ENCODE measurements around the gene PDP2. TPM values are rescaled to one million over a fixed set of nuclear protein-coding genes. Genes with fewer than 3 reads are reported as not detected.
A peak's percentile ranks its signal among the peaks of the same experiment; 100 is the strongest.

PDP2 gene
- total and polyA plus RNA-seq, 9 of the 15 experiments (the other 6 are each of a cell fraction or from before 2014, with no cell fraction given): 2.5 to 24.3 (median 7.2) TPM

DNA sequence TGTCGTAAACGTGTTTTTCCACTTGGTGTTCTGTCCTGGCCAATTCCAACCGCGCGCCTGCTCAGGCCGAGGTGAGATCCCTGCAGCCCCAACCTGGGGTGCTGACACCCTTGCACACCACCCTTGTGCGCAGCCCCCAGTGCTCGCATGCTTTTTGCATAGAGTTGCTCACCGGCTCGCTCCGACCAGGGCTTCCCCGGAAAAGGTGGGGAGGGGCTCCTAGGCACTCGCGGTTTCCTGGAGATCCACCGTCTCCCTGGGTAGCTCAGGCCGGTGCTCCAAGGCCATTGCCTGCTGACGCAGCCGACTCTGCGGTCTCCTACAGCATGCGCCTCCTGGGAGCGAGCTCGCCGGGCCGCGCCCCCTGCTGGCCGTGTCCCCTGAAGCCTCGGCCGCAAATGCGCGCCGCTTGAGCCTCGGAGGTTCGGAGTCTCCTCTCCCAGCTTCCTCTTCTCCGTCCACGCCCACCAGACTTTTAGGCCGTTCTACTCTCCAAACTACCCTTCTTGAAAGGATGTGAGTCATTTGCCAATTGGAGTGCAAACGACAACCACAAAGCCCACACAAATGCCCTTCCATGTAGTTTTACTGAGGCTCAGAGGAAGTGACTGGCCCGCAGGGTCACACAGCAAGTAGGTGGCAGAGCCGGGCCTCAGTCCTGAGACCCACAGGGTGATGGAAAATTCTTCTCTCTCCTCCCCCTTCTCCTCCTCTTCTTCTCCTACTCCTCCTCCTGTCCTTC is 7.2 kb upstream of the PDP2 start (continued):
- TF ChIP-seq, protein P1, sequence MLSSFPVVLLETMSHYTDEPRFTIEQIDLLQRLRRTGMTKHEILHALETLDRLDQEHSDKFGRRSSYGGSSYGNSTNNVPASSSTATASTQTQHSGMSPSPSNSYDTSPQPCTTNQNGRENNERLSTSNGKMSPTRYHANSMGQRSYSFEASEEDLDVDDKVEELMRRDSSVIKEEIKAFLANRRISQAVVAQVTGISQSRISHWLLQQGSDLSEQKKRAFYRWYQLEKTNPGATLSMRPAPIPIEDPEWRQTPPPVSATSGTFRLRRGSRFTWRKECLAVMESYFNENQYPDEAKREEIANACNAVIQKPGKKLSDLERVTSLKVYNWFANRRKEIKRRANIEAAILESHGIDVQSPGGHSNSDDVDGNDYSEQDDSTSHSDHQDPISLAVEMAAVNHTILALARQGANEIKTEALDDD (IDR thresholded peaks at IDR 0.05): 0 out of 2 replicates have a peak, but pooled peaks have one; percentile 12
- TF ChIP-seq HMGN3 (IDR thresholded peaks at IDR 0.05; ENCODE audit: borderline replicate concordance, extremely low read depth, insufficient read length, low read depth, low read length) (peak; percentile 89), TOE1 (IDR thresholded peaks at IDR 0.05; ENCODE audit: borderline replicate concordance) (peak; percentile 48; the same call in 1 of the 2 replicates), TOE1 (CRISPR knock-in tag; IDR thresholded peaks at IDR 0.05; ENCODE audit: borderline replicate concordance, low read depth) (peak; percentile 62; the same call in 1 of the 2 replicates), RBM25 (IDR thresholded peaks at IDR 0.05; ENCODE audit: low read depth, low read length, severe bottlenecking) (peak; percentile 63), ZNF253 (CRISPR knock-in tag; conservative IDR thresholded peaks at IDR 0.05) (no peak), CTBP1 (IDR thresholded peaks at IDR 0.05; ENCODE audit: borderline replicate concordance) (peak; percentile 91), HLTF (IDR thresholded peaks at IDR 0.05) (0 out of 2 replicates have a peak, but pooled peaks have one; percentile 27), HCFC1 (IDR thresholded peaks at IDR 0.05; ENCODE audit: low read depth, low read length) (peak; percentile 25; the same call in 1 of the 2 replicates), NONO (IDR thresholded peaks at IDR 0.05; ENCODE audit: low read depth in 2 of 2, low read length in 1 of 2) (peak in 1 of 2 experiments; percentile 75; a peak in 1 of 4 replicates), FOXK1 (CRISPR knock-in tag; IDR thresholded peaks at IDR 0.05; ENCODE audit: borderline replicate concordance) (peak; percentile 82; the same call in 1 of the 2 replicates), ARID1B (IDR thresholded peaks at IDR 0.05) (peak; percentile 60), NR2C2 (CRISPR knock-in tag; IDR thresholded peaks at IDR 0.05) (no peak), NR2C2 (tag; IDR thresholded peaks at IDR 0.05) (0 out of 2 replicates have a peak, but pooled peaks have one; percentile 37), SIRT6 (IDR thresholded peaks at IDR 0.05; ENCODE audit: low read depth, low read length) (no peak), ZFP91 (CRISPR knock-in tag; IDR thresholded peaks at IDR 0.05) (no peak)
- TF ChIP-seq, protein P2, sequence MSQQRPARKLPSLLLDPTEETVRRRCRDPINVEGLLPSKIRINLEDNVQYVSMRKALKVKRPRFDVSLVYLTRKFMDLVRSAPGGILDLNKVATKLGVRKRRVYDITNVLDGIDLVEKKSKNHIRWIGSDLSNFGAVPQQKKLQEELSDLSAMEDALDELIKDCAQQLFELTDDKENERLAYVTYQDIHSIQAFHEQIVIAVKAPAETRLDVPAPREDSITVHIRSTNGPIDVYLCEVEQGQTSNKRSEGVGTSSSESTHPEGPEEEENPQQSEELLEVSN (IDR thresholded peaks at IDR 0.05; ENCODE audit: borderline replicate concordance in 1 of 2, extremely low read depth in 1 of 2, insufficient read depth in 1 of 2, insufficient read length in 1 of 2, low read depth in 1 of 2, low read length in 1 of 2, poor library complexity in 1 of 2, severe bottlenecking in 1 of 2): peak; percentile 84 to 95

Measured in K562 (cell line).